Right lobe of liver (tissue), 6 donors: ENCODE data around the gene LENG8. TPM values are rescaled to one million over a fixed set of nuclear protein-coding genes. Genes with fewer than 3 reads are reported as not detected.

ENCODE experiments used
- ATAC-seq, 4 donors: fragments of 200-7000 bp; cut with Tn5 transposase; one replicate each; pipeline ENCODE4 v1.9.1; 2020; ENCODE audit warnings: mild to moderate bottlenecking in 4 of 4, moderate library complexity in 4 of 4
- DNase-seq, 3 donors: peaks; one replicate each; pipeline ENCODE4 v3.0.0-alpha.2; 2020
- H3K27ac ChIP-seq, 3 donors: fragments of 200-600 bp; one replicate each; pipeline ENCODE4 v1.8.0; 2022
- H3K27me3 ChIP-seq, 2 donors: fragments of 200-600 bp; one replicate each; pipeline ENCODE4 v1.8.0; 2022
- H3K36me3 ChIP-seq, 4 donors: fragments of 200-600 bp; sonication (generic) in 1 of 4; one replicate each; pipeline versions ENCODE4 v1.5.1 to v1.8.0; 2017 to 2022; ENCODE audit warnings: control low read depth in 1 of 4
- H3K4me1 ChIP-seq, 4 donors: fragments of 200-600 bp; sonication (generic) in 1 of 4; one replicate each; pipeline versions ENCODE4 v1.5.1 to v1.8.0; 2017 to 2022; ENCODE audit warnings: control low read depth in 1 of 4
- H3K4me3 ChIP-seq, 3 donors: fragments of 200-600 bp; one replicate each; pipeline ENCODE4 v1.8.0; 2022
- H3K9me3 ChIP-seq, 4 donors: fragments of 200-600 bp; sonication (generic) in 1 of 4; one replicate each; pipeline versions ENCODE4 v1.5.1 to v1.8.0; 2017 to 2022; ENCODE audit warnings: control low read depth in 1 of 4
- POLR2A ChIP-seq: fragments of 450-650 bp; IDR thresholded peaks from one replicate; pipeline ENCODE4 v1.6.1; 2017; ENCODE audit warnings: antibody characterized with exemption, mild to moderate bottlenecking
- WGBS: methylation state at CpG from one replicate; pipeline ENCODE4 v1.1.6; 2018; ENCODE audit warnings: low coverage, low lambda C conversion rate; ENCODE audit not compliant: insufficient coverage; ENCODE audit errors: missing lambda C conversion rate; 5-methylcytosine and 5-hydroxymethylcytosine counted together
- intact Hi-C, 2 donors: fragments of 100-400 bp; cut with DNase I; formaldehyde crosslinking; loops; one replicate each; pipeline versions ENCODE4 v1.11.2 to v1.14.1; 2022
- total RNA-seq, 6 experiments: library from RNA; depleted of rRNA in 2 of 6; stranded (reverse); fragments of >200 nt in 2 of 6; fragmentation: NEBNext Ultra II Directional in 3 of 6; extraction: Animal tissue kit (Norgen Biotek cat#: 25700) in 3 of 6; gene quantifications; one replicate each; pipeline versions ENCODE4 v1.1.0 to v1.2.4, GENCODE V29; 2016 to 2023
- TF ChIP-seq, protein P1 (sequence below), 4 donors: fragments of 200-600 bp in 3 of 4; fragments of 450-650 bp in 1 of 4; IDR thresholded peaks; one replicate each; pipeline versions ENCODE4 v1.5.1 to v1.8.0; 2016 to 2022; ENCODE audit warnings: antibody characterized with exemption in 4 of 4, mild to moderate bottlenecking in 2 of 4
- donor health status: DM: no; HTN: yes; CAD: no.
- donor health status: DM: no; HTN: no; CAD: no.
- donor health status: DM: no; HTN: no; CAD: no.
- donor health status: DM: no; HTN: yes; CAD: no.
- donor health status: DM: no; HTN: yes; CAD: no.

LENG8 gene
- total RNA-seq, 6 experiments from 2014 or later: 29.8 to 66.3 (median 41.1) TPM

DNA sequence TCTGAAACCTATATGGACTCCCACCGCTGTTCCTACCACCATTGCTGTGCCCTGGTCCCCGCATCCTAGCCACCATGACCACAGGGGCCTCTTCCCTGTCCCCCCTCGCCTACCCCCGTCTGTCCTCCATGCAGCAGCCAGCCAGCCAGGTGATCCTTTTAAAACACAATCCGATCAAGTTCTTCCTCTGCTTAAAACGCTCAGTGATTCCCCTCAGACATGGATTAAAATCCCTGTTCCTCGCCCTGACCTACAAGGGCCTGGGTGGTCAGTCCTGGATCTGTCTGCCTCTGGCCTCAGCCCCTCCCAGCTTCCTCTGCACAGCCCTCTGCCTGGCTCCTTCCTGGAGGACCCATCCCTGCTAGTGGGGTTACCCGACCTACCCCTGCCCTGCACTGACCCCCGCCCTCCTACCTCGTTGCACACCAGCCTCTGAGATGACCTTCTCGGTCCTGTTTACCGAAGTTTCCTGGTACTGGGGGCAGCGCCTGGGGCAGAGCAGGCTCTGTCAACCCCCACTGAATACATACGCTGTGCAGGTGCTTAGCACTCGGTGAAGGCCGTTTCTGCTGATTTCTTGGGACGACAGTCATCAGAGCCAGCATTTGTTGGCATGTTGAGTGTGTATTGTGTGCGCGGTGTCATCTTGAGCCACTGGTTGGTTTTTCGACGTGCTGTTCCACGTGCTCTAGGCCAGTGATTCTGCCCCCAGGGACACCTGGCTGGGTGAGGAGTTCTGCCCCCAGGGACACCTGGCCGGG lies 14.7 kb upstream of the LENG8 start:
- DNase-seq: peak in 1 of 3 donors; percentile 46
- no peak for TF ChIP-seq POLR2A
- WGBS: 29% methylated on average over 16 of the region's 23 CpGs
- ATAC-seq: peak in 1 of 4 donors; percentile 5
- H3K36me3 ChIP-seq: no peaks in the 10 kb centered on the region
- no peaks in the 10 kb centered on the region for H3K27me3 ChIP-seq
- no peaks in the 10 kb centered on the region for H3K9me3 ChIP-seq
- intact Hi-C loops: no loop called here
- no peak overlapping the region for H3K27ac ChIP-seq
- no peak overlapping the region for H3K4me3 ChIP-seq
- H3K4me1 ChIP-seq: peaks cover 0 to 10% (median 0%) of the 10 kb centered on the region in 4 donors

- no peak overlapping the region for H3K4me3 ChIP-seq
- intact Hi-C loops: no loop called here
- peaks cover 0 to 10% (median 0%) of the 10 kb centered on the region in 4 donors for H3K4me1 ChIP-seq
- no peak overlapping the region for H3K27ac ChIP-seq
- DNase-seq (no peak), ATAC-seq (no peak)
- H3K36me3 ChIP-seq: no peaks in the 10 kb centered on the region
- no peaks in the 10 kb centered on the region for H3K9me3 ChIP-seq
- 23% methylated on average over 8 of the region's 11 CpGs for whole genome bisulfite sequencing
- TF ChIP-seq, protein P1, sequence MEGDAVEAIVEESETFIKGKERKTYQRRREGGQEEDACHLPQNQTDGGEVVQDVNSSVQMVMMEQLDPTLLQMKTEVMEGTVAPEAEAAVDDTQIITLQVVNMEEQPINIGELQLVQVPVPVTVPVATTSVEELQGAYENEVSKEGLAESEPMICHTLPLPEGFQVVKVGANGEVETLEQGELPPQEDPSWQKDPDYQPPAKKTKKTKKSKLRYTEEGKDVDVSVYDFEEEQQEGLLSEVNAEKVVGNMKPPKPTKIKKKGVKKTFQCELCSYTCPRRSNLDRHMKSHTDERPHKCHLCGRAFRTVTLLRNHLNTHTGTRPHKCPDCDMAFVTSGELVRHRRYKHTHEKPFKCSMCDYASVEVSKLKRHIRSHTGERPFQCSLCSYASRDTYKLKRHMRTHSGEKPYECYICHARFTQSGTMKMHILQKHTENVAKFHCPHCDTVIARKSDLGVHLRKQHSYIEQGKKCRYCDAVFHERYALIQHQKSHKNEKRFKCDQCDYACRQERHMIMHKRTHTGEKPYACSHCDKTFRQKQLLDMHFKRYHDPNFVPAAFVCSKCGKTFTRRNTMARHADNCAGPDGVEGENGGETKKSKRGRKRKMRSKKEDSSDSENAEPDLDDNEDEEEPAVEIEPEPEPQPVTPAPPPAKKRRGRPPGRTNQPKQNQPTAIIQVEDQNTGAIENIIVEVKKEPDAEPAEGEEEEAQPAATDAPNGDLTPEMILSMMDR (IDR thresholded peaks at IDR 0.05): no peak
- TF ChIP-seq POLR2A: no peak
- no peaks in the 10 kb centered on the region for H3K27me3 ChIP-seq
Observed at GRCh38 chr19:54434873-54435214, 14.2 kb upstream of the LENG8 start.

GRCh38 chr19:54435551-54436016 lies 13.4 kb upstream of the LENG8 start:
- intact Hi-C loops: no loop called here
- TF ChIP-seq POLR2A: no peak
- TF ChIP-seq, protein P1 (IDR thresholded peaks at IDR 0.05): no peak
- no peaks in the 10 kb centered on the region for H3K9me3 ChIP-seq
- ATAC-seq: peak in 1 of 4 donors; percentile 5
- H3K36me3 ChIP-seq: peaks cover 0 to 3% (median 0%) of the 10 kb centered on the region in 4 donors
- H3K4me1 ChIP-seq: peaks cover 0 to 9% (median 0%) of the 10 kb centered on the region in 4 donors
- no peaks in the 10 kb centered on the region for H3K27me3 ChIP-seq
- no peak overlapping the region for H3K27ac ChIP-seq
- H3K4me3 ChIP-seq: no peak overlapping the region
- DNase-seq: no peak
- WGBS: 26% methylated on average over 2 of the region's 16 CpGs

DNA sequence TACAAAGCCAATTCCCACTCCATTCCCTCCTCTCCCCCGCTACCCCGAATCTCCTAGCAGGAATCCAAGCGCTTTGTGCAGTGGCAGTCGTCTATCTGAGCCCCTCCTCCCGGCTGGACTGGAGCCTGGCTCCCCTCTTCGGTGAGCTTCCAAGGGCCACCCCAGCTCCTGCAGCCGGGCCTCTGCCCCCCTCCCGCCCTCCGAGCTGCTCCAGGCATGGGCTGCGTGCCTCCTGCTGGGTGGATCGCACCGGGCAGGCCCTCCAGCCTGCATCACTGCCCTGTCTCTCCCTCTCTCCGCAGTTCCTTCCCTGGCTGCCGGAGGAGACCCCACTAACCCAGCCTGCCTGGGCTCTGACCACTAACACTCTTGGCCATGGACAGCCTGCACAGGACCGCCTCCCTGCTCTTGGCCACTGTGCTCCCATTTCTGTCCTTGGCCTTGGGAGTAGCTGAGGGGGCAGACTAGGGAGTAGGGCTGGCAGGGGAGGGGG lies 12.9 kb upstream of the LENG8 start:
- no peak for TF ChIP-seq POLR2A
- TF ChIP-seq, protein P1 (IDR thresholded peaks at IDR 0.05): no peak

GRCh38 chr19:54436628-54437252 lies 12.3 kb upstream of the LENG8 start:
- Histone ChIP-seq H3K27ac (no peak overlapping the region), H3K4me1 (no peaks in the 10 kb centered on the region), H3K9me3 (no peaks in the 10 kb centered on the region), H3K4me3 (no peak overlapping the region), H3K36me3 (peaks cover 0 to 3% (median 0%) of the 10 kb centered on the region in 4 donors), H3K27me3 (no peaks in the 10 kb centered on the region)
- intact Hi-C loops: no loop called here
- ATAC-seq: no peak
- 64% methylated on average over 5 of the region's 10 CpGs for WGBS
- TF ChIP-seq, protein P1 (IDR thresholded peaks at IDR 0.05): no peak
- no peak for TF ChIP-seq POLR2A
- no peak for DNase-seq

More for the DNA sequence above, 12.9 kb upstream of the LENG8 start:
- intact Hi-C loops: no loop called here
- no peak overlapping the region for H3K27ac ChIP-seq
- H3K36me3 ChIP-seq: peaks cover 0 to 3% (median 0%) of the 10 kb centered on the region in 4 donors
- peak in 1 of 3 donors; percentile 39 for DNase-seq
- WGBS: 0% methylated on average over 1 of the region's 15 CpGs
- no peaks in the 10 kb centered on the region for H3K27me3 ChIP-seq
- ATAC-seq: no peak
- H3K4me3 ChIP-seq: no peak overlapping the region
- H3K9me3 ChIP-seq: no peaks in the 10 kb centered on the region
- peaks cover 0 to 4% (median 0%) of the 10 kb centered on the region in 4 donors for H3K4me1 ChIP-seq
